ENCODE data around the gene GPHB5.
A peak's percentile ranks its signal among the peaks of the same experiment; 100 is the strongest.
"Not testable (repeated sequence)": the region's sequence is repeated elsewhere in the genome, so short reads cannot be mapped to it uniquely, and the experiment has no call there.

GPHB5 gene

DNA sequence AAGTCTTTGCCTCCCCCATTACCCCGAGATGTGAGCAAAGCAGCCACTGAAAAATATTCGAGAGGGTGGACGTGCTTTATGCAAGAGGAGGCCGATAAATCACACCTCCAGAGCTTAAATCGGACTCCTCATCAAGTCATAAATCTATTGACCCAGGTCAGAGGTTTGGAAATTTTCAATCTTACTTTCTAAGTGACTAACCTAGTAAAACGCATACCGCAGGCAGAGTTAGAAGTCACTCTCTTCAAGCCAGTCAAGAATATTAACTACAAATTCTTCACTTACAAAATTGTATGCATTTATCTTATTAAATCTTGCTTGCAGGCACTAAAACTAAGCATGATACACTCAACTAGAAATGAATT lies 34.9 kb downstream of the GPHB5 start:
- H3K4me3 ChIP-seq (ENCODE audit: low read depth, low read length) = no peak overlapping the region

GRCh38 chr14:63282997-63283883 lies 35.5 kb downstream of the GPHB5 start:
- TF ChIP-seq CTCF (IDR thresholded peaks at IDR 0.05; ENCODE audit: low read depth, low read length, missing control alignments) = no peak
- H3K4me3 ChIP-seq (ENCODE audit: low read depth, low read length) = no peak overlapping the region; the same call in 1 of the 2 replicates
- no peak for DNase-seq (ENCODE audit: low read depth)

More for the DNA sequence above, 34.9 kb downstream of the GPHB5 start:
- DNase-seq (ENCODE audit: low read depth) = no peak
- TF ChIP-seq CTCF (IDR thresholded peaks at IDR 0.05; ENCODE audit: low read depth, low read length, missing control alignments) = no peak

GRCh38 chr14:63279933-63280332 lies 38.8 kb downstream of the GPHB5 start:
- not testable (repeated sequence) for DNase-seq (ENCODE audit: low read depth); H3K4me3 ChIP-seq (ENCODE audit: low read depth, low read length)

DNA sequence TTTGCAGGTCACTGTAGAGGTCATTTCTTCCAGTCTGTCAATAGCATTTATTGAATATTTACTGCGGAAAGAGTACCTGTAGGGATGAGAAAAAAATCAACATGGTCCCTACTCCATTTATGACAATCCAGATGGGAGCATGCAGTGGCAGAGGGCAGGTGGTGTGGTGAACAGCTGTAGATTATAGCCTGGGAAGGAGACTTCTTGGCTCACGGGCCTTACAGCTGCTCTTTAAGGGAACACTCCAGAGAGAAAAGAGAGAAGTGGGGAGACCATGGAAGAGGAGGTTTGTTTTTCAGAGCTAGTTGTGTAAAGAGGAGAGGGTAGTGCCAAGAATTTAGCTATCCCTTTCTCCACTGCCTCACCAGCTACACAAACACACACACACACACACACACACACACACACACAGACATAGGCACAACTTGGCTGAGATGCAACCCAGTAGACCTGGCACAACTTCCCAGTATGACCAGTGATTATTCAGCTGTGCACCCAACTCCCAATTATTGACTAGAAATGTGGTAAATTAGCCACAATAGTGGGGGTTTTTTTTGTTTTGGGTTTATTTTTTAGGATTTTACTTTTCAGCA lies 41.0 kb downstream of the GPHB5 start:
- no peak for DNase-seq (ENCODE audit: low read depth)
- TF ChIP-seq CTCF (IDR thresholded peaks at IDR 0.05; ENCODE audit: low read depth, low read length, missing control alignments) = no peak

GRCh38 chr14:63276492-63277342 lies 42.0 kb downstream of the GPHB5 start:
- TF ChIP-seq CTCF (IDR thresholded peaks at IDR 0.05; ENCODE audit: low read depth, low read length, missing control alignments) = peak; percentile 64
- DNase-seq (ENCODE audit: low read depth) = no peak
- no peak overlapping the region for H3K4me3 ChIP-seq (ENCODE audit: low read depth, low read length)

More for the DNA sequence above, 41.0 kb downstream of the GPHB5 start:
- no peak overlapping the region for H3K4me3 ChIP-seq (ENCODE audit: low read depth, low read length)

DNA sequence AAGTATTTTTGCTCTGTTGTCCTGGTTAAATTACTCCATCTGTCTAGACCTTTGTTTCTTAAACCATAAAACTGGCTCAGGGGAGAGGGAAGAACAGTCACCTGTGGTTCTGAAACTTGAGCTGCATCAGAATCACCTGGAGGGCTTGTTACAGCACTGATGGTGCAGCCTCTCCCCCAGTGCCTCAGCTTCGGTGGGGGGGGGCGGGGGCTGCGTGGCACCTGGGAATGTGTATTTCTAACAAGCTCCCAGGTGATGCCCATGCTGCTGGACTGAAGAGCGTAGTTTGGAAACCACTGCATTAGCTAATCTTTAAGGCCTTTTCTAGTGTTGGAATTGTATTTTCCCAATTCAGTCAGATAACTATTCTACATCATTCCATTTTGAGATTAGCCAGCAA lies 42.7 kb downstream of the GPHB5 start:
- no peak for DNase-seq (ENCODE audit: low read depth)
- TF ChIP-seq CTCF (IDR thresholded peaks at IDR 0.05; ENCODE audit: low read depth, low read length, missing control alignments) = no peak

DNA sequence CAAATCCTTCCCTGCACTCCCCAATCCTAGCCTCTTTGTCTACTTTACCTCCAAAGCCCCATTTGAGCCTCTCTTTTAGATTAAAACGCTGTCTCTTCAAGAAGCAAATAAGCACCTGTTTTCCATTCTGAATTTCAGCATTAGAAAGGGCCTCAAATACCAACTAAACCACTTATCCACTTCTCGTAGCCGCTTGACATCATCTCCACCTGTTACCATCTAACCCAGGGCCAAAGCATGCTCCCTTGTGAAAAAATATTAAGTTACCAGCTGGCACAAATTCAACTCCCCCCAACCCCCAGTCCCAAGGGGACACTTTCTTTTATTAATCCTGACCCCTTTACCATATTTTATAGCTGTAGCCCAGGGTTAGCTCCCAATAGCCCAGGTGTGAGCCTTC lies 43.1 kb downstream of the GPHB5 start:
- no peak overlapping the region for H3K4me3 ChIP-seq (ENCODE audit: low read depth, low read length)
- DNase-seq (ENCODE audit: low read depth) = no peak
- no peak for TF ChIP-seq CTCF (IDR thresholded peaks at IDR 0.05; ENCODE audit: low read depth, low read length, missing control alignments)

More for the DNA sequence above, 42.7 kb downstream of the GPHB5 start:
- H3K4me3 ChIP-seq (ENCODE audit: low read depth, low read length) = no peak overlapping the region
